Measurements from ENCODE around the gene PTH2.

Gene PTH2

DNA sequence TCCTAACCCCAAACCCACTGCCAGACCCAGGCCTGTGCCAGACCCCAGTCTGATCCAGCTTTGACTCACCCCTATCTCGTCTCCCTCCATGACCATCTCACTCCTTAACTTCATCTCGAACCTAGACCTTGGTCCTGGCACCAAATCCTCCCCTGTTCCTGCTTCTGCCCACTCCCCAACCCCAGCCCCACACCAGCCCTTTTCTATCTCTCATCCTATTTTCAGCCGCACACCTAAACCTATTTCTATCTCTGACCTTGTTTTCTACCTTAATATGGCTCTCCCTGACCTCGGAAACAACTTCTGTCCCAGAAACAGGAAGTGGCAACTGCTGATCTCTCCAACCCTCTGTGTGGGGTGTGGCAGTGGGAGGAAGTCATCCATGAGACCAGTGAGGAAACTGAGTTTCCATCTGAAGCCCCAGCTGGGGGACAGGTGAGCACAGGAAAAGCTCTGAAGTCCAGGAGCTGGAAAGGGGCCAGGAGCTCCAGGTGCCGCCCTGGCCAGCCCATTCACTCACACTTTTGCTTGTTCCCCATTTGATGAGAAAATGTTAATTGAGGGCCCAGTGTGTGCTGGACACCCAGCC is 13.7 kb downstream of the PTH2 start:
- no peak for DNase-seq

DNA sequence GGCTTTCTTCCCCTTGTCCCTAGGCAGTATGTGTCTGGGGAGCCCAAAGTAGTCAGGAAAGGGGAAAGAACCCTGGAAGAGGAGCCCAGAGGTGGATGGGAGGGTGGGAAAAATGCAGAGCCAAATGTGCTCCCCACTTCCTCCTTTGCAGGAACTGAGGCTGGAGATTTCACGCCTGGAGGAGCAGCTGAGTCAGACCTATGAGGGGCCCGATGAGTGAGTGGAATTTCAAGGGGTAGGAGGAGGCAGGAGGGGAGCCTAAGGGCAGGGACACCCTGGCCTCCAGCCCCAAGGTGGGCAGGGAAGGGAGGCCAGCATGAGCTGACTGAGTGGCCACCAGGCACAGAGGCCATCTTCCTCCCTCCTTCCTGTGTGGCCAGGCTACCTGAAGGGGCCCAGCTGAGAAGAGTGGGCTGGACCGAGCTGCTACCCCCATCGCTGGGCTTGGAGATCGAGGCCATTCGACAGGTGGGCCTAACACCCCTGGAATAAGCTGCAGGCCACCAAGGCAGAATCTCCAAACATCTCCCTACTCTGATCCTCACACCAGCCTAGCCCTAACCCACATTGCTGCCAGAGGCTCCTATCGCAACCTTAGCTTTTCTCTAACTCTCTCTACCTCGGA is 14.3 kb downstream of the PTH2 start:
- DNase-seq, result no peak

DNA sequence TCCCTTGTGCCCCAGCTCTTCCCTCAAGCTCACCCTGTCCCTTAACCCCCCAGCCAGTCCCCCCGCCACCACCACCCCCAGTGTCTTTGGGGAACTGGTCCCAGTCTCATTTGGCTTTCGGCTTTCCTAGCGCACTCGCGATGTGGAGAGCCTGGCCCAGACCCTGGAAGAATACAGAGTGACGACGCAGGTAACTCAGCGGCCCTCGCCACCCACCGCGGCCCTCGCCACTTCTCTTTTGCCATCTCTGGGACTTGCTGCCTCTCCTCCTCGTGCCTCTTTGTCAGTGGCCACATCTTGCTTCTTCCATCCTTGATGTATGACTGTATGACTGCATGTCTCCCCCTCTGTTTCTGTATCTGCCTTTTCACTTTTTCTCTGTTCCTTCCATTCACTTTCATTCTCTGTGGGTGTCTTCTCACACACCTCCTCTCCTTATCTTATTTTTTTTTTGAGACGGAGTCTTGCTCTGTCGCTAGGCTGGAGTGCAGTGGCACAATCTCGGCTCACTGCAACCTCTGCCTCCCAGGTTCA is 15.7 kb downstream of the PTH2 start:
- DNase-seq, result no peak

DNA sequence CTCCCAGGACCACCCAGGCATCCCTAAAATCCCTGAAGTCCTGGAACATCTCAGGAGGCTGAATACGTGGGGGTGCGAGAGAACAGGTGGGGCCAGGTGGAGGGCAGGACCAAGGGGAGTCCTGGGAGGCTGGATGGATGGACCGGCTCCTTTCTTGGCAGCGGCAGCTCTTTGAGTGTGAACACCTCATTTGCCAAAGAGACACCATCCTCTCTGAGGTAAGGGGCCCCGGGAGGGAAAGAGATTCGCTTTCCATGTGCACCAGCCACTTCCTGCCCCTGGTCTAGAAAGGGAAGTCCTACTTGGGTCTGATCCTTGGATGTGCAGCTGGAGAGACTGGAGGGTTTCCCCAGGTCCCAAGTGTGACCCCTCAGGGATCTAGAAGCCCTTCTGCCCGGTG is 16.2 kb downstream of the PTH2 start:
- no peak for DNase-seq

DNA sequence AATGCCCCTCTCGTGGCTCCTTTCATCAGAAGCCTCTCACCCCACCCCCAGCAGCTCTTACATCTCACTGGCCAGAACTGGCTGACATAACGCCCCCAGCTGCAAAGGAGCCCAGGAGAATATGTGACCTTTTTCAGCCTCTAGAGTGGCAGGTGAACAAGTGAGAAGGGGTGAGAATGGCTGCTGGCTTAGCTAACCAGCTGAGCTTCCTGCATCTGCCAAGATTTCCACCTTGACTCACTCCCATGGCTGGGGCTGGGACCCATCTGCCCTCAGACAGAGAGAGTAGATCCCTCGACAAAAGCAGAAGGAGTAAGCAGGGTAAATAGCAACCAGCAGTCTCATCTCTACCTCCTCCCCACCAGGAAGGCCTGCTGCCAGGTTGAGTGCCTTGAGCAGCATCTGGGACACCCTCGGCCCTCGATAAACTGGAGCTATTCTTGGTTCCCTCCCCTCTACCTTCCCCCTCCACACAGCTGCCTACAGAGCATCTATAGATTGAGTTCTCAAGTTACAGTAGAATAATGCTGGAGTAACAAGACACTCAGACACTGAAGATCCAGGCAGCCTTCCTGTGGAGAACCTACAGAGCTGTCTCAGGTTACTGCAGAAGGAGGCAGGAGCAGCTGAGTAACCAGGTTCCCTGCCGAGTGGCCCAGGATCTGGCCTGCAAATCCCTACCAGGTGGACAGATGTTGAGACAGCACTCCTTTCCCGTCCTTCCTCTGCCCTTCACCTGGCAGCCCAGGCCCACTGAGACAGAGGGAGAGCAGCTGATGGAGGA is 19.6 kb downstream of the PTH2 start:
- DNase-seq, result peak; percentile 37

DNA sequence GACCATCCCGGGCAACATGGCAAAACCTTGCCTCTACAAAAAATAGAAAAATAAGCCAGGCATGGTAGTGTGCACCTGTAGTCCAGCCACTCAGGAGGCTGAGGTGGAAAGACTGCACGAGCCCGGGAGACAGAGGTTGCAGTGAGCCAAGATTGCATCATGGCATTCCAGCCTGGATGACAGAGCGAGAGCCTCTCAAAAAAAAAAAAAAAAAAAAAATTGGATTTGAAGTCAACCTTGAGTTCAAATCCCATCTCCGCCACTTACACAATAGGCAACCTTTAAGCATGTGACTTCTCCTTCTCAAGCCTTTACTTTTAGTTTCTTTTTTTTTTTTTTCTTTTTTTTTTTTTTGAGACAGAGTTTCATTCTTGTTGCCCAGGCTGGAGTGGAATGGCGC is 23.2 kb downstream of the PTH2 start:
- DNase-seq, result no peak

DNA sequence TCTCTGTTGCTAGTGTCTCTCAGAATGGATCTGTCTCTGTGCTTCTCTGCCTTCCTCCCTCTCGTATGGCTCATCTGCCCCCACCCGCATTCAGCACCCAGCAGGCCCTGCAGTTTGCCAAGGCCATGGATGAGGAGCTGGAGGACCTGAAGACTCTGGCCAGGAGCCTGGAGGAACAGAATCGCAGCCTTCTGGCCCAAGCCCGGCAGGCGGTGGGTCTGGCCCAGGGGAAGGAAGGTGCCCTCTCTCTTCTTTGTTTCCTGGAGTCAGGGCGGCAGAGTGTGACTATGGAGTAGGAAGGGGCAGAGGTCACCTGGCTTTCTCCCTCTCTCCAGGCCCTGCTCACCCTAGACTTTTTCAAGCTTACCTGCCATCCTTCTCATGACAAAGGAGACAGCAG is 24.3 kb downstream of the PTH2 start:
- no peak for DNase-seq

DNA sequence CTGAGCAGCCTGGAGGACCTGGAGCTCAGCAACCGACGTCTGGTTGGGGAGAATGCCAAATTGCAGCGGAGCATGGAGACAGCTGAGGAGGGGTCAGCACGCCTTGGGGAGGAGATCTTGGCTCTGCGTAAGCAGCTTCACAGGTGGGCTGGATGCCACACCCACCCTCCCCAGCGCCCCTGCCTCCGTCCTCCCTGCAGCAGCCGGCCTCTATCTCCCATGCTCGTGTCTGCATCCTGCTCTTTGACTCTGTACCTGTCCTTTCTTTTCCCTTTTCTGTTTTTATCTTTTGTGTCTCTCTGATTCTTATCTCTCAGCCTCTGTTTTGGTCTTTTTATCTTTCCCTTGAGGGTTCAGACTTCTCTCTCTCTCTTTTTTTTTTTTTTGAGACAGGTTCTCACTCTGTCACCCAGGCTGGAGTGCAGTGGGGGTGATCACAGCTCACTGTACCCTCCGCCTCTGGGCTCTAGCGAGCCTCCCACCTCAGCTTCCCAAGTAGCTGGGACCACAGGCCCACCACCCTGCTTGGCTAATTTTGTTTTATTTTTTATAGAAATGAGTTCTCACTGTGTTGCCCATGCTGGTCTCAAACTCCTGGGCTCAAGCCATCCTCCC is 25.1 kb downstream of the PTH2 start:
- no peak for DNase-seq

DNA sequence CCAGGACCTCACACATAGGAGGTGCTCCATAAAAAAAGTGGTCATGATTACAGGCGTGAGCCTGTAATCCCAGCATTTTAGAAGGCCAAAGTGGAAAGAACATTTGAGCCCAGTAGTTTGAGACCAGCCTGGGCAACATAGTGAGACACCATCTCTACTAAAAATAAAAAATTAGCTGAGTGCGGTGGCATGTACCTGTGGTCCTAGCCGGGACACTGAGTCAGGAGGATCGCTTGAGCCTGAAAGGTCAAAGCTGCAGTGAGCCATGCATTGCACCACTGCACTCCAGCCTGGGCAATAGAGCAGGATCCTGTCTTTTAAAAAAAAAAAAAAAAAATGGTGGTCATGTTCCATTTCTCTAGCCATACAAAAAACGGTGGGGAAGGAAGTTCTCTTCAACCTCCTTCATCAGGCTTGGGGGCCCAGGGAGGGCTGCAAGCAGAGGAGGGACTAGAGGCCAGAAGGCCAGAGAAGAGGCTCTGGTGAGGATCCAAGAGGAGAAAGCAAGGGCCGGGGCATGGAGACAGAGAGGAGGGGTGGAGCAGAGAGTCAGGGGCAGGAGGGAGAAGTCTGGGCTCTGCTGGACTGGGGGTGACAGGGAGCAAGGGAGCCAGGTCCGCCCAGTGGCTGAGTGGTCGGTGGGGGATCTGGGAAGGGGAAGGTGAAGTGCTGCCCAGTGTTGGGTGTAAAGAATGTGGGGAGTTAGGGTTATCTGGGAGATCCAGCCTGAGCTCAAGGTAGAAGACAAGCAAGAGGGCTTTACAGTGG is 26.3 kb downstream of the PTH2 start:
- no peak for DNase-seq

DNA sequence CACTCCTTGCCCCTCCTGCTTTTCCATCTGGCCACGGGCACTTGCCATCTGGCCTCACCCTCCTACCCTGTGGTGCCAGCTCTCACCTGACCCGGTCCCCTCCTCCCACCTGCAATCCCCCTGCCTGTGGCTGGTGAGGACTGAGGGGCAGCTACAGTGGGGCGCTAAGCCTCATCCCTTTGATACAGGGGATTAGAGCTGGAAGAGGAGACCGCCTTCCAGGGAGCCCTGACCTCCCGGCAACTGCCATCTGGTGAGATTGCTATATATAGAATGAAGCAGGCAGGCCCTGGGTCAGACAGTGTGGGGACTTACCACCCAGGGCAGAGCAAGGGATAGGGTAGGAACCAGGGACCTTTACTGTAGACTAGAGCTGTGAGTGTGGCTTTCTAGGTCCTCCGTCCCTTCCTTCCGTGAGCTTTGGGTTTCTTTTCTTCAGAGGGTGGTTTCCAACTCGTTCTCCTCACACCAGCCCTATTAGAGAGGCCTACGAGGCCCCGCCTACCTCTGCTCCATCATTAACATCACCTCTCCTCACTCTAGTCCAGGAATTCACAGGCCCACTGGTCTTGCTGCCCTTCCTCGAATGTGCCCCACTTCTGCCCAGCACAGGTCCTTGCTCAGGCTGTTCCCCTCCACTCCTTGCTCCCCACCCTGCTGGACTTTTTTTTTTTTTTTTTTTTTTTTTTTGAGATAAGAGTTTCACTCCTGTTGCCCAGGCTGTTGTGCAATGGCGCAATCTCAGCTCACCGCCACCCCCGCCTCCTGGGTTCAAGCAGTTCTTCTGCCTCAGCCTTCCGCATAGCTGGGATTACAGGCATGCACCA is 27.4 kb downstream of the PTH2 start:
- no peak for DNase-seq

DNA sequence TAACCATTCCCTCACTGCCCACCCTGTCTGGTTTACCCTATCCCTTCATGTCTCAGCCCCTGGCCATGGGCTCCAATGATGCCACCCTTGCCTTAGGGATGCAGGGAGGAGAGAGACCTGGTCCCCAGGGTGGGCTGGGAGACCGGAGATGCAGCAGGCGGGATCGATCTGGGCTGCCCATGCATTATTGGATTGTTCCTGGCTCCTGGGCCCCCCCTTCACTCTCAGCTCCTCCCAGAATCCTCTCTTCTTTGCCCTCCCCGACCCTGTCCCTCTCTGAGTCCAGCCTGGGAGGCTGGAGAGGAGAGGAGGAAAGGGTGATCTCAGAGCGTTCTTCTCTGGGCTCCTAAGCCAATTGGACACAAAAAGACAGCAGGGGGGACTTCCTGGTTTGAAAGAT is 29.4 kb downstream of the PTH2 start:
- peak; percentile 33 for DNase-seq

DNA sequence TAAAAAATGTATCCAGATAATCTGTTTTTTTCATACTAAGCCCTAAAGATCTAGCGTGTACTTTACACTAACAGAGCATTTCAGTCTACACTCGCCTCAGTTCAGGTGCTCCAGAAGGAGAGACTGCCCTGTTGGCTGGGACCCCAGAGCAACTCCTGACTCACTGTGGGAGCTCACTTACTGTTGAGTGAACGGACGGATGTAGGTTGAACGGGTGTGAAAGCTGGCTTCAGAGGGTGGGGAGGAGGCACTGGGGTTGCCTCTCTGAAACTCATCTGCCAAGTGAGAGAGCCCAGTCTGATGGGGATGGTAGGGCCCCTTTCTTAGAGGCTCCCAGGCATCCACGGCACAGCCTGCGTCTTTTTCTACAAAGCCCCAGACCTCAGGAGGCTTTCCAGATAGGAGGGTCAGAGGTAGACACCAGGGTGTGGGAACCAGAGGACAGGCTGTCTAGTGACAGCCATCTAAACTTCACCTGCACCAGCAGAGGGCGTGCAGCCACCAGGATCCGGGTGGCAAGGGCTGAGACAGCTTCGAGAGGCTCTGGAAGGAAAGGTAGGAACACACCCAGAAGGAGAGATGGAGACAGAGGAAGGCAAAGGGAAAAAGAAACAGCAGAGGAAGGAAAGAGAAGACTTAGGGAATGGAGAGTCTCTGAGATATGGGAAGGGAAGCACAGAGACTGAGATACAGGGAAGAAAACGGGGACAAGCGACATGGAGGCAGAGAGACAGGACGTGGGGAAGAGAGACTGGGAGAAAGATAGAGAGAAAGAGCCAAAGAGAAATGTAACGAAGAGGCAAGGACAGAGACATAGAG is 31.5 kb downstream of the PTH2 start:
- DNase-seq, result peak; percentile 80

DNA sequence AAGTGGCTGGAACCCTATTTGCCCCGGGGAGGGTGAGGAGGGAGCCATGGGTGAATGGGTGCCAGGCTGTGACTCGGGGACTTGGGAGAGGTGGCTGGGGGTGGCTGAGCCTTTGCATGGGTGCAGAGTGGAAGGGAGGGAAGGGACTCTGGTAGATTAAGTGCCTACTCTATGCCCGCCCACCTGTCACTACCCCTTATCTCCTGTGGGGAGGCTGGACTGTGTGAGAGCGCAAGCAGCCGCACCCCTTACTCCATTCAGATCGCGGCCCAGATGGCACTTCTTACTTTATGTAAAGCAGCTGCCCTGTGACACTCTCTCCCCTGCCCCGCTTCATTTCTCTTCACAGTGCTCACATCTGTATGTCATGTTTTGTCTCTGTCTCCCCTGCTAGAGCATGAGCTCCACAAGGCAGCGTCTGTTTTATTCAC is 32.3 kb downstream of the PTH2 start:
- DNase-seq, result no peak

DNA sequence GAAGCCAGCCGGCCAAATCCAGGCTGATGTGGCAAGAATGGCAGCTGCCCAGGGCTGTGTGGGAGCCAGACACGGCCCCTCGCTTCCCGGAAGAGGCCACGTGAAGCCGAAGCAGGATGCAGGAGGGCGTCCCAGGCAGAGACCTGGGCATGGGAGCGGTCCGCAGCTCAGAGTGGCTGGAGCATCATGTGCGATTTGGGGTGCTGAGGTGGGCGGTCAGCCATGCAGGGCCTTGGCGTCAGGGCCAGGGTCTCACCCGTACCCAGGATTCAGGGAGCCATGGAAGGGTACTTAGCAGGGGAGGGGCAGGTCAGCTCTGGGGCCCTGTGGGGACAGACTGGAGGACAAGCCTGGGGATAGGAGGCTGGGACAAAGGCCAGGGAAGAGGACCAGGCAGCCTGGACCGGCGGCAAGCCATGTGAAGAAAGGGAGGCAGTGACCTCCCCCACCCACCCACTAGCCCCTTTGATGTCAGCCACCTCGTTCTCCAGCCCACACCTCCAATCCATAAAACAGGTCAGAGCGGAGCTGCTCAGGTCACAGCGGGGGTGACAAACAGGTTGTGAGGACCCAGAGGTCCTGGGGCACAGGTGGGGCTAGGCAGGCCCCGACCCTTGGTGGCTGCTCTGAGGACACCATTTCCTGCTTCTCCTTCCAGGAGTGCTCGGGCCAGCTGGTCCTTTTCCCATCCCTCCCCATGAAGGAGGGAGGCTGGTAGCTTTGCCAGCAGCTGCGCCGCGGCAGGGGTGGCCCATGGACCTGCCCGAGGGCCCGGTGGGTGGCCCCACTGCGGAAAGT is 32.9 kb downstream of the PTH2 start:
- no peak for DNase-seq

DNA sequence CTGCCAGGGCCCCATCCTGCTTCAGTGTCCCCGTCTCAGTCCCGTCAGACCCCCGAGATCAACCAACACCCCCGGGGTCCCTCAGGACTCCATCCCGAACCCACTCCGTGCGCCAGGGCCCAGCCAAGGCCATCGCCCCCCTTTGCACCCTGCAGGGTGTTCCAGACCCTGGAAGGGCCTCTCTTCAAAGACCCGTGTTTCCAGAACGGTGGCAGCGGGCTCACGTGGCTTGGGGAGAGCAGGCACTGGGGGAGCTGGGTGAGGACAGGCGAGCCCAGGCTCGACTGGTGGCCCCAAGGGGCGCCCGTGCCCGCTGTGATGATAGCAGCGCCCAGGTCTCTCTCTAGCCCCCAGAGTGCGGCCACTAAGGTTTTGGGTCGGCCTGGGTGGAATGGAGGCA is 33.8 kb downstream of the PTH2 start:
- no peak for DNase-seq

DNA sequence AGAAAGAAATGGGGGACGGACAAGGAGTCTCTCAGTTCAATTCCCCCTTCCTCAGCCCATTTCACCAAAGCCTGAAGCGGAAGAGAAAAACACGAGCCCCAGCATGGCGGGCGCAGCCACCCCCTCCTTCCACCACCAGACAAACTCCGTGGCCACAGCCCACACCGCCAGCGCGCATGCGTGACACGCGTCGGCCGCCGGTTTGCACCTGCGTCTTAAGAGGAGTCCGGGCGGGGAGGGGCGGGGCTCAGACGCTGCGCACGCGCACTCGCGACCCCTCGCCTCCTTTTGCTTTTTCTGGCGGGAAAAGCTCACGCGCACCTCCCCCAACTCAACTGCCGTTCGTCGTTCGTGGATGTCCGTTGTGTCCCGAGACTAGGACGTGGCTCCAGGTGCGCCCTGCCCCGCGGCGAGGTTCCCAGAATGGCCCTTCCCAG is 35.3 kb downstream of the PTH2 start, which contains the start of gene KASH5:
Gene KASH5 (plus strand): TSS at position 314 of the 437 bp plus-strand sequence. CDS start 2,635 bp downstream, outside the sequence.
- no peak for DNase-seq

DNA sequence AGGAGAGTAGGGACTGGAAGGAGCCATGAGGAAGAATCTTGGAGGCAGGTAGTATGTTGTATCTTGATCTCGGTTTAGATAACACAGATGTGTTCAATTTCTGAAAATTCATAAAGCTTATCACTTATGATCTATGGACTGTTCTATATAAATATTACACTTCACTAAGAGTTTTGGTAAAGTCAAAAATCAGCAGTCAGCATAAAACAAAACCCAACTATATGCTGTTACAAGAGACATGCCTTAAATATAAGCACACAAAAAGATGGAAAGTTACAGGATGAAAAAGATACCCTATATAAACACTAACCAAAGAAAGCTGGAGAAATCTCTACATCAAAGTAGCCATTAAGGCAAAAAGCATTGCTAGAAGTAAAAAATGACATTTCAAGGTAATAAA is 39.6 kb downstream of the PTH2 start:
- DNase-seq, result no peak

DNA sequence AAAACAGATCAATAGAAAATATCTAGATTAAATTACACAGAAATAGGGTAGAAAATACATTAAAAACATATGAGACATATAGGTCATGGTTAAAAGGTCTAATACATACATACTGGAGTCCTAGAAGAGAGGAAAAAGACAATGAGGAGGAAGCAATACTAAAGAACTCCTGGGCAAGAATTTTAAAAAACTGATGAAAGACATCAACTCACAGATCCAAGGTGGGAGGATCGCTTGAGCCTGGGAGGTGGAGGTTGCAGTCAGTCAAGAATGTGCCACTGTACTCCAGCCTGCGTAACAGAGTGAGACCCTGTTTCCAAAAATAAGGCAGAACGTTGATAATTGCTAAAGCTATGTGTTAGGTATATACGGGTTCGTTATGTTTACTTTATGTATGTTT is 40.6 kb downstream of the PTH2 start:
- no peak for DNase-seq

DNA sequence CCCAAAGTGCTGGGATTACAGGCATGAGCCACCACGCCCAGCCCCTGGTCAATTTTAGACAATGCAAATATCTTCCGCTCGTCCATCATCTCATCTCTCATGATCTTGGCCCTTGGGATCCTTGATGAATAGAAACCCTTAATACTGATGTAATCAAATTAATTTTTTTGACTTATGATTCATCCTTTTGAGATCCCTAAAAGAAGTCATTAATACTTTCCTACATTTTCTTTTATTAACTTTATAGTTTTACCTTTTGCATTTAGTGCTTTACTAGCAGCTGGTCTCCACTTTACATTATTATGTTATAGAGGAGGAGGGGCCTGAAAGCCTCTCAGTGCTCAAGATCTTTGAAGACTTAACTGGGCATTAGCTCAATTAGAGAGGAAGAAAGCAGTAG is 42.9 kb downstream of the PTH2 start:
- DNase-seq, result no peak

DNA sequence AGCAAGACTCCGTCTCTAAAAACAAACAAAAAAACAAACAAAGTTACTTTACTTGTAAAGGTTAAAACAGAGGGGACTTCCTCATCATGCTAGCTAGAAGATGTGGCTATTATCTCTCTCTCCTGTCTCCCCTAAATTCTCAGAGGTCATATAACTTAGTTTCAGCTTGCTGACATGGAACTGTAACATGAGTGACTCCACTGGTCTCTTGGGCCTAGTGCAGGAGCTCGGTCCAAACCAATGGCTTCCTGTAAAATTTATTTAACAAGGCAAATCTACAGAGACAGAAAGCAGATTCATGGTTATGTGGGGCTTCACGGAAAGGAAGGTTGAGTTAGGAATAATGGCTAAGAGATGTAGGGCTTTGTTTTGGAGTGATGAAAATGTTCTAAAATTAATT is 44.7 kb downstream of the PTH2 start:
- no peak for DNase-seq
